HEK293 (cell line): ENCODE results near the gene GALNT9.

Experiments used
- CTCF ChIA-PET: fragments of 350-600 bp; formaldehyde crosslinking; extraction: SDS; loops from one replicate; lab custom pipeline; 2021; ENCODE audit warnings: antibody characterized with exemption; lab: Yijun Ruan, JAX
- POLR2A ChIA-PET: fragments of 300-600 bp; formaldehyde crosslinking; extraction: SDS; loops from one replicate; lab custom pipeline; 2020; ENCODE audit warnings: antibody characterized with exemption, inconsistent platforms; lab: Yijun Ruan, JAX
- H3K27ac ChIP-seq: fragments of 200-500 bp; sonication (Bioruptor generic); 2 replicates; pipeline ENCODE4 v1.5.1; 2014; ENCODE audit warnings: low read depth, low read length, control low read depth, inconsistent platforms; ENCODE audit errors: extremely low read depth
- H3K36me3 ChIP-seq, 2 experiments: fragments of 200-500 bp in 1 of 2; sonication (Bioruptor generic) in 1 of 2; 1 replicate in 1 of 2; 2 replicates in 1 of 2; pipeline ENCODE4 v1.5.1; 2014 to 2017; ENCODE audit warnings: inconsistent platforms in 2 of 2, low read length in 2 of 2; ENCODE audit not compliant: control insufficient read depth in 2 of 2, insufficient read depth in 1 of 2
- H3K4me1 ChIP-seq: fragments of 200-500 bp; sonication (Bioruptor generic); 2 replicates; pipeline ENCODE4 v1.5.1; 2014; ENCODE audit warnings: mild to moderate bottlenecking, low read length, inconsistent platforms; ENCODE audit not compliant: control insufficient read depth, insufficient read depth
- H3K4me3 ChIP-seq: 2 replicates; pipeline ENCODE4 v1.5.1; 2011; ENCODE audit warnings: low read depth, mild to moderate bottlenecking, control low read depth, low read length, moderate library complexity
- H3K9me3 ChIP-seq: fragments of 200-500 bp; sonication (Bioruptor generic); 2 replicates; pipeline ENCODE4 v1.5.1; 2014; ENCODE audit warnings: low read depth, low read length, inconsistent platforms; ENCODE audit not compliant: control insufficient read depth, insufficient read depth
- BCL11A ChIP-seq: fragments of 450-650 bp; formaldehyde crosslinking; IDR thresholded peaks from 2 replicates; pipeline ENCODE4 v1.5.1; 2016; ENCODE audit warnings: low read depth, missing biosample characterization, missing genetic modification characterization
- BCL11B ChIP-seq: fragments of 450-650 bp; formaldehyde crosslinking; IDR thresholded peaks from 2 replicates; pipeline ENCODE4 v1.5.1; 2016; ENCODE audit warnings: low read depth, missing biosample characterization, missing genetic modification characterization
- GLIS2 ChIP-seq: fragments of 450-650 bp; formaldehyde crosslinking; IDR thresholded peaks from 2 replicates; pipeline ENCODE4 v1.5.1; 2016; ENCODE audit warnings: missing biosample characterization, missing genetic modification characterization
- MEIS1 ChIP-seq: sonication (generic); formaldehyde crosslinking; IDR thresholded peaks from 2 replicates; pipeline ENCODE4 v1.8.1; 2022; ENCODE audit warnings: missing genetic modification reagents, mild to moderate bottlenecking, borderline replicate concordance
- OSR2 ChIP-seq: fragments of 450-650 bp; formaldehyde crosslinking; IDR thresholded peaks from 2 replicates; pipeline ENCODE4 v1.5.1; 2016; ENCODE audit warnings: missing biosample characterization, missing genetic modification characterization
- RBAK ChIP-seq: fragments of 450-650 bp; formaldehyde crosslinking; IDR thresholded peaks from 2 replicates; pipeline ENCODE4 v1.5.1; 2016; ENCODE audit warnings: missing biosample characterization, missing genetic modification characterization
- ZBTB48 ChIP-seq: fragments of 450-650 bp; formaldehyde crosslinking; IDR thresholded peaks from 2 replicates; pipeline ENCODE4 v1.5.1; 2016; ENCODE audit warnings: missing biosample characterization, missing genetic modification characterization
- ZIC2 ChIP-seq: fragments of 450-650 bp; formaldehyde crosslinking; IDR thresholded peaks from 2 replicates; pipeline ENCODE4 v1.5.1; 2016; ENCODE audit warnings: missing biosample characterization, missing genetic modification characterization
- ZNF10 ChIP-seq: fragments of 450-650 bp; formaldehyde crosslinking; IDR thresholded peaks from 2 replicates; pipeline ENCODE4 v1.5.1; 2017; ENCODE audit warnings: missing biosample characterization, missing genetic modification characterization
- ZNF132 ChIP-seq: fragments of 450-650 bp; formaldehyde crosslinking; IDR thresholded peaks from 2 replicates; pipeline ENCODE4 v1.5.1; 2017; ENCODE audit warnings: missing biosample characterization, missing genetic modification characterization, borderline replicate concordance
- ZNF23 ChIP-seq: fragments of 450-650 bp; formaldehyde crosslinking; IDR thresholded peaks from 2 replicates; pipeline ENCODE4 v1.5.1; 2016; ENCODE audit warnings: missing biosample characterization, missing genetic modification characterization, borderline replicate concordance
- ZNF248 ChIP-seq: fragments of 450-650 bp; formaldehyde crosslinking; IDR thresholded peaks from 2 replicates; pipeline ENCODE4 v1.5.1; 2017; ENCODE audit warnings: missing biosample characterization, missing genetic modification characterization
- ZNF335 ChIP-seq: fragments of 450-650 bp; formaldehyde crosslinking; conservative IDR thresholded peaks from 2 replicates; pipeline ENCODE4 v1.5.1; 2016; ENCODE audit warnings: missing biosample characterization, missing genetic modification characterization
- ZNF530 ChIP-seq: fragments of 450-650 bp; formaldehyde crosslinking; IDR thresholded peaks from 2 replicates; pipeline ENCODE4 v1.5.1; 2016; ENCODE audit warnings: low read depth, missing biosample characterization, missing genetic modification characterization
- ZNF548 ChIP-seq: fragments of 450-650 bp; formaldehyde crosslinking; IDR thresholded peaks from 2 replicates; pipeline ENCODE4 v1.5.1; 2016; ENCODE audit warnings: missing biosample characterization, missing genetic modification characterization
- ZNF558 ChIP-seq: fragments of 450-650 bp; formaldehyde crosslinking; IDR thresholded peaks from 2 replicates; pipeline ENCODE4 v1.5.1; 2016; ENCODE audit warnings: missing biosample characterization, missing genetic modification characterization
- ZNF621 ChIP-seq: fragments of 450-650 bp; formaldehyde crosslinking; IDR thresholded peaks from 2 replicates; pipeline ENCODE4 v1.5.1; 2017; ENCODE audit warnings: missing biosample characterization, missing genetic modification characterization
- ZNF664 ChIP-seq: fragments of 450-650 bp; formaldehyde crosslinking; IDR thresholded peaks from 2 replicates; pipeline ENCODE4 v1.5.1; 2016; ENCODE audit warnings: missing biosample characterization, missing genetic modification characterization
- ZNF777 ChIP-seq: fragments of 450-650 bp; formaldehyde crosslinking; IDR thresholded peaks from 2 replicates; pipeline ENCODE4 v1.5.1; 2017; ENCODE audit warnings: missing biosample characterization, missing genetic modification characterization, borderline replicate concordance
- ZNF791 ChIP-seq: fragments of 450-650 bp; formaldehyde crosslinking; IDR thresholded peaks from 2 replicates; pipeline ENCODE4 v1.5.1; 2016; ENCODE audit warnings: missing biosample characterization, missing genetic modification characterization
- ZSCAN30 ChIP-seq: fragments of 450-650 bp; IDR thresholded peaks from 2 replicates; pipeline ENCODE4 v1.5.1; 2018; ENCODE audit warnings: missing biosample characterization, mild to moderate bottlenecking, missing genetic modification characterization, moderate library complexity
- TF ChIP-seq, protein P1 (sequence below): fragments of 450-650 bp; formaldehyde crosslinking; IDR thresholded peaks from 2 replicates; pipeline ENCODE4 v1.5.1; 2016; ENCODE audit warnings: missing biosample characterization, missing genetic modification characterization

Gene GALNT9

GRCh38 chr12:132259364-132259871, 70.0 kb downstream of the GALNT9 start (continued):
- TF ChIP-seq GLIS2 (tag by site-specific recombination) (0 out of 2 replicates have a peak, but pooled peaks have one; percentile 14), ZNF335 (tag by site-specific recombination) (no peak), ZSCAN30 (tag by site-specific recombination) (no peak), ZIC2 (tag by site-specific recombination) (peak; percentile 97)

DNA sequence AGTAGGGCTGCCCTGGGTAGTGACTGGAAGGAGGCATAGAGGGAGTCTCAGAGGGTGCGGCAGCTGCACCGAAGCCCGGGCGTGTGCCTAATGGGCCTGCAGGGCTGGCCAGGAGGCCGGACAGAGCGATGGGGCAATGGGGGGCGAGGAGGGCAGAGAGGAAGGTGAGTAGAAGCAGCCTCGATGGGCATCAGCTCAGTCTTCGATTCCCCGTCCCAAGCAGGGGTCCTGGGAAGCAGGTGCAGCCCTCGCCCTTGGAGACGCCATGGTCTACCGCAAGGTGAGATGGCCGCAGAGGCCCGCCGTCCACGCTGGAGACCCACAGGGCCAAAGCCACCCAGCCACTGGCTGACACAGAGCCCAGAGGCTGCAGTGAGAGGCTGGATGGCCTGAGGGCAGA, 70.8 kb downstream of the GALNT9 start:
- no peaks in the 10 kb centered on the region for H3K36me3 ChIP-seq
- CTCF ChIA-PET: no interaction called here
- TF ChIP-seq RBAK (no peak), BCL11A (tag by site-specific recombination) (no peak), ZNF621 (tag by site-specific recombination) (no peak), ZNF777 (tag by site-specific recombination) (no peak), ZNF23 (tag by site-specific recombination) (no peak), ZNF530 (tag by site-specific recombination) (no peak), BCL11B (tag by site-specific recombination) (no peak), OSR2 (tag by site-specific recombination) (no peak), ZNF10 (no peak), ZNF791 (tag by site-specific recombination) (no peak), ZNF132 (no peak), MEIS1 (CRISPR knock-in tag) (no peak)

DNA sequence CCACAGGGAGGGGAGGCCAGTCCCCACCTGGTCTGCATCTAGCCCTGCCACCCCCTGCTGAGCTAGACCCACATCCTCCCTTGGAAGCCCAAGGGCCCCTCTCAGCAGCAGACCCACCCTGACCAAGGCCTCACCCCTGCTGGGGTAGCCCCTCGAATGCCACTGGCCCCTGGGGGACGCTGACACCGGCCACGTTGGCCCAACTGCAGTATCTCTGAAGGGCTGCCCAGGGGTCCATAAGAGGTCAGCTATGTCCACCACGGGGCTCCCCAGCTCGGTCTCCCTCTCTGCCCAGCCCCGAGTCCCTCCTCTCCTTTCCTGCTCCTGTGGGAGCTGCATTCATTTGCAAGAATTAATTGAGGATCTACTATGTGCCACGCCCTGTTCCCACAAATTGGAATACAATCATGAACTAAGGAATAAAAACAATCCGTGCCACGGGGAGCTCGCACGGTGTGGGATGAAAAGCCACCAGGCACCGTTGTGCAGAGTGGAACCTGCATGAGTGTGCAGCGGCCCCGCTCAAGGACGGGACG, 71.4 kb downstream of the GALNT9 start:
- Histone ChIP-seq H3K4me3 (no peak overlapping the region), H3K27ac (no peak overlapping the region), H3K9me3 (no peaks in the 10 kb centered on the region), H3K36me3 (no peaks in the 10 kb centered on the region), H3K4me1 (no peaks in the 10 kb centered on the region)
- CTCF ChIA-PET: no interaction called here
- POLR2A ChIA-PET: no interaction called here
- TF ChIP-seq ZNF558 (tag by site-specific recombination): no peak
- no peak for TF ChIP-seq ZNF248 (tag by site-specific recombination)
- no peak for TF ChIP-seq ZBTB48
- TF ChIP-seq ZNF664 (tag by site-specific recombination): peak; percentile 77
- TF ChIP-seq ZNF548 (tag by site-specific recombination): no peak

More for the DNA sequence above, 70.8 kb downstream of the GALNT9 start:
- Histone ChIP-seq H3K27ac (no peak overlapping the region), H3K4me3 (no peak overlapping the region), H3K9me3 (no peaks in the 10 kb centered on the region), H3K4me1 (no peaks in the 10 kb centered on the region)
- POLR2A ChIA-PET: no interaction called here

DNA sequence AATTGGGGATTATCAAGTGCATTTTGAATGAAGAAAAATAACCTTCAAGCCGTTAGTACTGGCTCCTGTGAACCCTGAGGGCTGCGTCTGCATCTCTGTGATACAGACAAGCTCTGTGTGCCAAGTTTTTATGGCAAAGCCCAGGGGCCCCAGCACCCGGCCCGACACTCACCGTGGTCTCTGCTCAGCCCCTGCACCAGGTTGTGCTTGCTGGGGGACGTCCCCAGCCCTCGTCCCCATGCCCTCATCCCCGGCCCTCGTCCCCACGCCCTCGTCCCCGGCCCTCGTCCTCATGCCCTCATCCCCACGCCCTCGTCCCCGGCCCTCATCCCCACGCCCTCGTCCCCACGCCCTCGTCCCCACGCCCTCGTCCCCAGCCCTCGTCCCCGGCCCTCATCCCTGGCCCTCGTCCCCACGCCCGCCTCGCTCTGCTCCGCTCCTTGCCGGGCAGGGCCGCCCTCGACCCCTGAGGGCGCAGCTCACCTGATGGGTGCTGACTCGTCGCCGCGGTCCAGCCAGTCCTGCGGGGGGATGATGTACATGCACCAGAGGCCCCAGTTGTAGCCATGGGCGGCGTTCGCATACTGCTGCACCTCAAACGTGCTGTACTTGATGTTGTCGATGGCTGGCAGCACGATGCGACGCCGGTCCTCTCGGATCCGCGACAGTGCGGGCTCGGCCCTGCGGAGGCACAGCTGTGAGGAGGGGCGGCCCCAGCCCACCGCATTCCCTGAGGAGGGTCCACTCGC, 72.0 kb downstream of the GALNT9 start:
- Histone ChIP-seq H3K36me3 (no peaks in the 10 kb centered on the region), H3K27ac (no peak overlapping the region), H3K4me3 (no peak overlapping the region), H3K4me1 (no peaks in the 10 kb centered on the region), H3K9me3 (no peaks in the 10 kb centered on the region)
- TF ChIP-seq, protein P1, sequence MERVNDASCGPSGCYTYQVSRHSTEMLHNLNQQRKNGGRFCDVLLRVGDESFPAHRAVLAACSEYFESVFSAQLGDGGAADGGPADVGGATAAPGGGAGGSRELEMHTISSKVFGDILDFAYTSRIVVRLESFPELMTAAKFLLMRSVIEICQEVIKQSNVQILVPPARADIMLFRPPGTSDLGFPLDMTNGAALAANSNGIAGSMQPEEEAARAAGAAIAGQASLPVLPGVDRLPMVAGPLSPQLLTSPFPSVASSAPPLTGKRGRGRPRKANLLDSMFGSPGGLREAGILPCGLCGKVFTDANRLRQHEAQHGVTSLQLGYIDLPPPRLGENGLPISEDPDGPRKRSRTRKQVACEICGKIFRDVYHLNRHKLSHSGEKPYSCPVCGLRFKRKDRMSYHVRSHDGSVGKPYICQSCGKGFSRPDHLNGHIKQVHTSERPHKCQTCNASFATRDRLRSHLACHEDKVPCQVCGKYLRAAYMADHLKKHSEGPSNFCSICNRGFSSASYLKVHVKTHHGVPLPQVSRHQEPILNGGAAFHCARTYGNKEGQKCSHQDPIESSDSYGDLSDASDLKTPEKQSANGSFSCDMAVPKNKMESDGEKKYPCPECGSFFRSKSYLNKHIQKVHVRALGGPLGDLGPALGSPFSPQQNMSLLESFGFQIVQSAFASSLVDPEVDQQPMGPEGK (tag by site-specific recombination): no peak
- ChIA-PET POLR2A (no interaction called here), CTCF (no interaction called here)
